K562 (cell line): Measurements from ENCODE around the gene PLXDC2. TPM values are rescaled to one million over a fixed set of nuclear protein-coding genes. Genes with fewer than 3 reads are reported as not detected.

Experiments used
- ATAC-seq: fragments of 200-7000 bp; cut with Tn5 transposase; 3 replicates; pipeline ENCODE4 v1.9.1; 2020; ENCODE audit warnings: moderate library complexity
- BruUV-seq: library from RNA; stranded (reverse); fragments of 400-500 nt; replicated peaks from 2 replicates; lab custom pipeline; 2021; lab: Mats Ljungman, UMichigan
- CTCF ChIA-PET: fragments of 300-600 bp; formaldehyde crosslinking; extraction: SDS; loops from one replicate; lab custom pipeline; 2021; ENCODE audit warnings: low intra/inter-chr PET ratio; lab: Yijun Ruan, JAX
- POLR2A ChIA-PET: fragments of 300-600, 350-650 bp; sonication (Branson Sonifier 250); formaldehyde crosslinking; extraction: SDS; loops from one replicate; lab custom pipeline; 2021; ENCODE audit warnings: antibody characterized with exemption, inconsistent platforms; lab: Yijun Ruan, JAX
- DNase-seq, 4 experiments: peaks; one replicate each; pipeline versions ENCODE4 v3.0.0 to v3.0.0-alpha.2; 2011 to 2018; ENCODE audit warnings: low spot score in 3 of 4, mixed read lengths in 3 of 4; ENCODE audit errors: extremely low read depth in 1 of 4
- FAIRE-seq: peaks from 2 replicates; lab custom pipeline; 2011; peaks lifted over from hg19 to GRCh38; lab: Jason Lieb, UNC
- H2AFZ ChIP-seq: 2 replicates; pipeline ENCODE4 v1.6.0; 2011; ENCODE audit warnings: low read depth, low read length, control low read depth, inconsistent platforms
- H3K27ac ChIP-seq: fragments of 200-600 bp; 3 replicates; pipeline ENCODE4 v1.8.0; 2011; ENCODE audit warnings: low read depth, mild to moderate bottlenecking, control low read depth, inconsistent platforms, low read length, moderate library complexity, mixed read lengths; ENCODE audit errors: extremely low read depth
- H3K27me3 ChIP-seq, 2 experiments: fragments of 300-600 bp in 1 of 2; 2 replicates in 1 of 2; 3 replicates in 1 of 2; pipeline versions ENCODE4 v1.6.0 to v1.8.0; 2011; ENCODE audit warnings: inconsistent platforms in 2 of 2, low read length in 2 of 2, mild to moderate bottlenecking in 1 of 2, mixed read lengths in 1 of 2, moderate library complexity in 1 of 2; ENCODE audit not compliant: control insufficient read depth in 2 of 2, insufficient read depth in 2 of 2
- H3K36me3 ChIP-seq: fragments of 300-600 bp; 3 replicates; pipeline ENCODE4 v1.8.0; 2011; ENCODE audit warnings: mild to moderate bottlenecking, low read length, inconsistent platforms; ENCODE audit not compliant: control insufficient read depth, insufficient read depth
- H3K4me1 ChIP-seq, 2 experiments: fragments of 200-600 bp in 1 of 2; replicated peaks in 1 of 2; 2 replicates in 1 of 2; 3 replicates in 1 of 2; pipeline versions ENCODE4 v1.5.1 to v1.8.0; 2011; ENCODE audit warnings: inconsistent platforms in 2 of 2, low read length in 2 of 2, mild to moderate bottlenecking in 1 of 2, mixed read lengths in 1 of 2, moderate library complexity in 1 of 2; ENCODE audit not compliant: control insufficient read depth in 2 of 2, insufficient read depth in 2 of 2
- H3K4me2 ChIP-seq: 2 replicates; pipeline ENCODE4 v1.6.1; 2011; ENCODE audit warnings: low read length, control low read depth, inconsistent platforms, mixed read lengths; ENCODE audit not compliant: insufficient read depth
- H3K4me3 ChIP-seq: fragments of 200-600 bp; sonication (generic), shearing (Covaris generic); 2 replicates; pipeline ENCODE4 v1.5.1; 2016; ENCODE audit warnings: control low read depth, inconsistent platforms
- H3K79me2 ChIP-seq: fragments of 200-600 bp; 3 replicates; pipeline ENCODE4 v1.8.0; 2011; ENCODE audit warnings: low read length, inconsistent platforms; ENCODE audit not compliant: control insufficient read depth, insufficient read depth
- H3K9ac ChIP-seq, 2 experiments: 2 replicates each; pipeline versions ENCODE4 v1.6.0 to v1.6.1; 2011; ENCODE audit warnings: low read depth in 2 of 2, low read length in 2 of 2, control low read depth in 1 of 2, inconsistent platforms in 1 of 2, mild to moderate bottlenecking in 1 of 2, mixed read lengths in 1 of 2; ENCODE audit not compliant: insufficient read depth in 1 of 2
- H3K9me1 ChIP-seq: one replicate; pipeline ENCODE4 v1.6.0; 2011; ENCODE audit warnings: inconsistent platforms, mild to moderate bottlenecking, low read length, moderate library complexity; ENCODE audit not compliant: control insufficient read depth, insufficient read depth
- H3K9me3 ChIP-seq: replicated peaks from 2 replicates; pipeline ENCODE4 v1.5.1; 2011; ENCODE audit warnings: low read depth, low read length, inconsistent platforms; ENCODE audit not compliant: control insufficient read depth, insufficient read depth
- H4K20me1 ChIP-seq: replicated peaks from 2 replicates; pipeline ENCODE4 v1.6.1; 2011; ENCODE audit warnings: low read length, inconsistent platforms, mixed read lengths; ENCODE audit not compliant: control insufficient read depth, insufficient read depth
- CHD1 ChIP-seq: fragments of 200-600 bp; sonication (generic); IDR thresholded peaks from one replicate; pipeline ENCODE4 v1.6.1; 2012; ENCODE audit warnings: mild to moderate bottlenecking, moderate library complexity, low read length, inconsistent platforms
- EZH2 ChIP-seq: IDR thresholded peaks from 2 replicates; pipeline ENCODE4 v1.6.1; 2012; ENCODE audit warnings: low read depth, mild to moderate bottlenecking, inconsistent platforms, low read length, borderline replicate concordance
- FOXA1 ChIP-seq: fragments of 450-650 bp; IDR thresholded peaks from 2 replicates; pipeline ENCODE4 v1.6.1; 2016; ENCODE audit warnings: mild to moderate bottlenecking, borderline replicate concordance
- GABPB1 ChIP-seq: sonication (generic); formaldehyde crosslinking; IDR thresholded peaks from 2 replicates; pipeline ENCODE4 v1.8.0; 2022; ENCODE audit warnings: mild to moderate bottlenecking, missing genetic modification reagents
- HLTF ChIP-seq: fragments of 450-650 bp; IDR thresholded peaks from 2 replicates; pipeline ENCODE4 v1.6.1; 2016
- MNT ChIP-seq, 2 experiments: fragments of 450-650 bp; conservative IDR thresholded peaks; 2 replicates each; pipeline ENCODE4 v1.6.1; 2017; ENCODE audit warnings: mild to moderate bottlenecking in 2 of 2, moderate library complexity in 2 of 2
- NFE2 ChIP-seq: IDR thresholded peaks from 2 replicates; pipeline ENCODE4 v1.6.1; 2014; ENCODE audit warnings: antibody characterized with exemption, low read depth
- NR1H2 ChIP-seq: sonication (generic); formaldehyde crosslinking; IDR thresholded peaks from 2 replicates; pipeline ENCODE4 v1.4.0; 2020; ENCODE audit warnings: mild to moderate bottlenecking, missing genetic modification reagents
- PBX2 ChIP-seq, 2 experiments: IDR thresholded peaks in 1 of 2; conservative IDR thresholded peaks in 1 of 2; 2 replicates each; pipeline ENCODE4 v1.6.1; 2016; ENCODE audit warnings: low read depth in 2 of 2, mild to moderate bottlenecking in 1 of 2, missing compliant biosample characterization in 1 of 2, missing genetic modification characterization in 1 of 2, moderate library complexity in 1 of 2
- POLR2G ChIP-seq: fragments of 200-400 bp; formaldehyde crosslinking; IDR thresholded peaks from 2 replicates; pipeline ENCODE4 v1.6.1; 2017; ENCODE audit warnings: low read depth, mild to moderate bottlenecking, antibody characterized with exemption, low read length, moderate library complexity
- POU5F1 ChIP-seq: fragments of 150-350 bp; IDR thresholded peaks from 2 replicates; pipeline ENCODE4 v1.6.1; 2014; ENCODE audit warnings: borderline replicate concordance, low read length, low read depth, mild to moderate bottlenecking; ENCODE audit not compliant: partially characterized antibody
- PTBP1 ChIP-seq: fragments of 200-400 bp; formaldehyde crosslinking; IDR thresholded peaks from 2 replicates; pipeline ENCODE4 v1.6.1; 2017; ENCODE audit warnings: low read depth, low read length
- TGIF2 ChIP-seq: sonication (generic); formaldehyde crosslinking; IDR thresholded peaks from 2 replicates; pipeline ENCODE4 v1.8.1; 2022; ENCODE audit warnings: mild to moderate bottlenecking, missing genetic modification reagents, moderate library complexity
- TOE1 ChIP-seq, 2 experiments: fragments of 450-650 bp in 1 of 2; sonication (generic) in 1 of 2; formaldehyde crosslinking in 1 of 2; IDR thresholded peaks; 2 replicates each; pipeline versions ENCODE4 v1.7.1 to v1.8.0; 2016 to 2022; ENCODE audit warnings: borderline replicate concordance in 2 of 2, mild to moderate bottlenecking in 2 of 2, antibody characterized with exemption in 1 of 2, inconsistent platforms in 1 of 2, low read depth in 1 of 2, missing genetic modification reagents in 1 of 2, moderate library complexity in 1 of 2
- XRCC4 ChIP-seq: IDR thresholded peaks from one replicate; pipeline ENCODE4 v1.6.1; 2011; ENCODE audit not compliant: insufficient read depth, insufficient read length; ENCODE audit errors: extremely low read depth
- ZBTB1 ChIP-seq: sonication (generic); formaldehyde crosslinking; IDR thresholded peaks from 2 replicates; pipeline ENCODE4 v1.8.1; 2023; ENCODE audit warnings: missing genetic modification reagents, low read depth, mild to moderate bottlenecking, borderline replicate concordance
- ZBTB9 ChIP-seq: fragments of 450-650 bp; formaldehyde crosslinking; IDR thresholded peaks from 2 replicates; pipeline ENCODE4 v1.4.0; 2020; ENCODE audit warnings: mild to moderate bottlenecking, moderate library complexity
- ZNF143 ChIP-seq: sonication (generic); formaldehyde crosslinking; IDR thresholded peaks from 2 replicates; pipeline ENCODE4 v1.9.0; 2022; ENCODE audit warnings: mild to moderate bottlenecking, missing genetic modification reagents
- in situ Hi-C: fragments of 300-500 bp; cut with MboI; formaldehyde crosslinking; loops from 4 replicates; pipeline ENCODE4 v1.15.0; 2018; ENCODE audit warnings: inconsistent platforms, mixed read lengths
- intact Hi-C: fragments of 100-400 bp; cut with micrococcal nuclease; formaldehyde crosslinking; loops from 2 replicates; pipeline ENCODE4 v1.14.2; 2022
- polyA plus RNA-seq, 8 experiments: library from polyadenylated mRNA; depleted of rRNA in 4 of 8; stranded (reverse) in 5 of 8; unstranded in 3 of 8; fragments of >200 nt; fragmentation: Nextera tagmentation in 2 of 8; fragmentation: Illumina TruSeq in 1 of 8; extraction: Ambion mirVana in 2 of 8; extraction: Trizol in 1 of 8; gene quantifications; 2 replicates each; pipeline versions ENCODE4 v1.2.1 to v1.2.3, GENCODE V29; 2011 to 2014; ENCODE audit warnings: inconsistent platforms in 1 of 8, missing spikeins in 1 of 8
- total RNA-seq, 7 experiments: library from RNA; depleted of rRNA in 6 of 7; stranded (reverse); fragments of >200 nt in 6 of 7; fragmentation: Illumina TruSeq in 2 of 7; extraction: Trizol in 2 of 7; gene quantifications; 2 replicates each; pipeline versions ENCODE4 v1.2.1 to v1.2.3, GENCODE V29; 2011 to 2021; ENCODE audit warnings: low replicate concordance in 1 of 7

The PLXDC2 gene
- total and polyA plus RNA-seq, 9 of the 15 experiments (the other 6 are each of a cell fraction or from before 2014, with no cell fraction given), result 0.01 to 0.33 (median 0.10) TPM; not detected in 3

GRCh38 chr10:20228729-20229128, 412.5 kb downstream of the PLXDC2 start:
- no peaks in the 10 kb centered on the region for H3K9me1 ChIP-seq
- intact Hi-C loops, result no loop called here
- no peaks in the 10 kb centered on the region for H3K79me2 ChIP-seq
- ChIA-PET POLR2A (no interaction called here), CTCF (no interaction called here)
- DNase-seq (no peak), ATAC-seq (no peak), FAIRE-seq (no peak)
- no peak overlapping the region for H3K9ac ChIP-seq
- in situ Hi-C loops, result no loop called here
- no peak overlapping the region for H2AFZ ChIP-seq
- no peak overlapping the region for H3K4me3 ChIP-seq
- H3K27me3 ChIP-seq, result no peaks in the 10 kb centered on the region
- BruUV-seq, result no TSS peak
- no peaks in the 10 kb centered on the region for H3K4me1 ChIP-seq
- H3K27ac ChIP-seq, result no peak overlapping the region
- no peaks in the 10 kb centered on the region for H3K36me3 ChIP-seq
- H3K4me2 ChIP-seq, result no peak overlapping the region
- no peaks in the 10 kb centered on the region for H4K20me1 ChIP-seq
- H3K9me3 ChIP-seq, result no peaks in the 10 kb centered on the region; the same call in 1 of the 2 replicates
- TF ChIP-seq CHD1, result no peak
- no peak for TF ChIP-seq TOE1 (IDR thresholded peaks at IDR 0.05; ENCODE audit: borderline replicate concordance)
- no peak for TF ChIP-seq TOE1 (CRISPR knock-in tag; IDR thresholded peaks at IDR 0.05; ENCODE audit: borderline replicate concordance, low read depth)
- no peak for TF ChIP-seq MNT (conservative IDR thresholded peaks at IDR 0.05)
- TF ChIP-seq PBX2 (CRISPR knock-in tag; IDR thresholded peaks at IDR 0.05; ENCODE audit: low read depth), result no peak
- TF ChIP-seq PBX2 (tag; conservative IDR thresholded peaks at IDR 0.05; ENCODE audit: low read depth), result no peak
- no peak for TF ChIP-seq NR1H2 (CRISPR knock-in tag)
- TF ChIP-seq FOXA1, result no peak
- no peak for TF ChIP-seq PTBP1
- no peak for TF ChIP-seq NFE2
- TF ChIP-seq POLR2G, result no peak
- no peak for TF ChIP-seq EZH2
- TF ChIP-seq TGIF2, result no peak
- TF ChIP-seq ZNF143 (CRISPR knock-in tag), result no peak
- TF ChIP-seq HLTF, result no peak
- no peak for TF ChIP-seq ZBTB1 (CRISPR knock-in tag)
- no peak for TF ChIP-seq POU5F1
- TF ChIP-seq GABPB1, result no peak
- no peak for TF ChIP-seq ZBTB9 (CRISPR knock-in tag)
- TF ChIP-seq XRCC4, result no peak
